OCI-LY3 (cell line): ENCODE data around the gene URI1.

ENCODE experiments used
- H2AFZ ChIP-seq: fragments of 200-600, 300-600 bp; shearing (Covaris generic); 2 replicates; pipeline ENCODE4 v1.6.0; 2014; ENCODE audit warnings: antibody characterized with exemption, low read depth, low read length
- H3K27ac ChIP-seq: fragments of 200-600, 300-600 bp; sonication (generic); 2 replicates; pipeline ENCODE4 v1.5.1; 2014; ENCODE audit warnings: mild to moderate bottlenecking, low read length, moderate library complexity, mixed read lengths
- H3K27me3 ChIP-seq: fragments of 200-600, 300-600 bp; sonication (generic); 2 replicates; pipeline ENCODE4 v1.6.1; 2014; ENCODE audit warnings: low read depth, low read length, mixed read lengths
- H3K36me3 ChIP-seq: fragments of 200-600, 300-600 bp; sonication (generic); replicated peaks from 2 replicates; pipeline ENCODE3; 2014; ENCODE audit warnings: low read depth, low read length, mixed read lengths
- H3K4me1 ChIP-seq: fragments of 300-600, 200-600 bp; sonication (generic); 2 replicates; pipeline ENCODE4 v1.6.1; 2014; ENCODE audit warnings: low read length, mixed read lengths
- H3K4me2 ChIP-seq: fragments of 200-600, 300-600 bp; sonication (generic); 2 replicates; pipeline ENCODE4 v1.6.1; 2014; ENCODE audit warnings: low read length, mixed read lengths
- H3K4me3 ChIP-seq: fragments of 300-600, 200-600 bp; sonication (generic); 2 replicates; pipeline ENCODE4 v1.5.1; 2014; ENCODE audit warnings: antibody characterized with exemption, mild to moderate bottlenecking, low read length, moderate library complexity
- H3K79me2 ChIP-seq: fragments of 300-600, 200-600 bp; shearing (Covaris generic); 2 replicates; pipeline ENCODE4 v1.6.1; 2014; ENCODE audit warnings: mild to moderate bottlenecking, low read length, mixed read lengths
- H3K9ac ChIP-seq: fragments of 300-600, 200-600 bp; shearing (Covaris generic); 2 replicates; pipeline ENCODE4 v1.6.0; 2014; ENCODE audit warnings: mild to moderate bottlenecking, low read length, moderate library complexity
- H3K9me3 ChIP-seq: fragments of 200-600, 300-600 bp; shearing (Covaris generic); 2 replicates; pipeline ENCODE4 v1.6.1; 2014; ENCODE audit warnings: low read length, mixed read lengths; ENCODE audit not compliant: insufficient read depth
- H4K20me1 ChIP-seq: fragments of 200-600, 300-600 bp; sonication (generic); 2 replicates; pipeline ENCODE4 v1.6.1; 2016; ENCODE audit warnings: low read length, mixed read lengths; ENCODE audit not compliant: insufficient read depth
- CTCF ChIP-seq: fragments of 200-600, 300-600 bp; sonication (generic); IDR thresholded peaks from 2 replicates; pipeline ENCODE4 v1.5.1; 2014; ENCODE audit warnings: antibody characterized with exemption, low read length, low read depth
- EZH2phosphoT487 ChIP-seq: fragments of 200-600 bp; shearing (Covaris generic); IDR thresholded peaks from 2 replicates; pipeline ENCODE4 v1.6.1; 2018; ENCODE audit warnings: antibody characterized with exemption, mixed run types, low read depth

URI1 gene

GRCh38 chr19:30008169-30008568, 66.1 kb downstream of the URI1 start:
- no peak for TF ChIP-seq CTCF
- Histone ChIP-seq H2AFZ (no peak overlapping the region), H3K27ac (no peak overlapping the region), H3K4me2 (no peak overlapping the region), H3K79me2 (no peaks in the 10 kb centered on the region; the same call in 1 of the 2 replicates), H3K4me3 (no peak overlapping the region), H3K36me3 (peaks cover 33% of the 10 kb centered on the region), H3K9me3 (no peaks in the 10 kb centered on the region), H3K27me3 (no peaks in the 10 kb centered on the region), H3K9ac (no peak overlapping the region), H3K4me1 (no peaks in the 10 kb centered on the region), H4K20me1 (peaks cover 13% of the 10 kb centered on the region)

- no peak overlapping the region for H3K9ac ChIP-seq
- H3K79me2 ChIP-seq, result no peaks in the 10 kb centered on the region
- TF ChIP-seq CTCF (no peak), EZH2phosphoT487 (no peak)
- H4K20me1 ChIP-seq, result peaks cover 13% of the 10 kb centered on the region
- H2AFZ ChIP-seq, result no peak overlapping the region
- no peaks in the 10 kb centered on the region for H3K4me1 ChIP-seq
- H3K27ac ChIP-seq, result no peak overlapping the region
- H3K36me3 ChIP-seq, result peaks cover 39% of the 10 kb centered on the region
- H3K4me3 ChIP-seq, result no peak overlapping the region
- H3K4me2 ChIP-seq, result no peak overlapping the region
- no peaks in the 10 kb centered on the region for H3K9me3 ChIP-seq
- H3K27me3 ChIP-seq, result no peaks in the 10 kb centered on the region
Measured at GRCh38 chr19:30009013-30009412, 67.0 kb downstream of the URI1 start.

GRCh38 chr19:30011051-30011578, 69.1 kb downstream of the URI1 start:
- TF ChIP-seq CTCF (no peak), EZH2phosphoT487 (no peak)
- Histone ChIP-seq H3K4me2 (no peak overlapping the region), H3K79me2 (no peaks in the 10 kb centered on the region), H4K20me1 (peaks cover 22% of the 10 kb centered on the region), H3K4me3 (no peak overlapping the region), H3K9me3 (no peaks in the 10 kb centered on the region), H2AFZ (no peak overlapping the region), H3K9ac (no peak overlapping the region), H3K4me1 (peaks cover 3% of the 10 kb centered on the region), H3K36me3 (peaks cover 50% of the 10 kb centered on the region), H3K27me3 (no peaks in the 10 kb centered on the region), H3K27ac (no peak overlapping the region)

- TF ChIP-seq EZH2phosphoT487 (no peak), CTCF (no peak)
- Histone ChIP-seq H3K9ac (no peak overlapping the region), H3K27ac (no peak overlapping the region), H4K20me1 (peaks cover 44% of the 10 kb centered on the region), H3K4me1 (peaks cover 23% of the 10 kb centered on the region), H3K79me2 (no peaks in the 10 kb centered on the region), H3K4me2 (no peak overlapping the region), H3K27me3 (0 out of 2 replicates have a peak, but pooled peaks cover 4% of the 10 kb centered on the region), H3K36me3 (peaks cover 58% of the 10 kb centered on the region), H3K4me3 (no peak overlapping the region), H2AFZ (no peak overlapping the region), H3K9me3 (no peaks in the 10 kb centered on the region)
Measured at GRCh38 chr19:30014770-30015169, 72.7 kb downstream of the URI1 start.
